ENCODE results near the gene ZFYVE28. TPM values are rescaled to one million over a fixed set of nuclear protein-coding genes. Genes with fewer than 3 reads are reported as not detected.

The ZFYVE28 gene
- total RNA-seq, 2 experiments from 2014 or later = 19.7 to 20.0 TPM

DNA sequence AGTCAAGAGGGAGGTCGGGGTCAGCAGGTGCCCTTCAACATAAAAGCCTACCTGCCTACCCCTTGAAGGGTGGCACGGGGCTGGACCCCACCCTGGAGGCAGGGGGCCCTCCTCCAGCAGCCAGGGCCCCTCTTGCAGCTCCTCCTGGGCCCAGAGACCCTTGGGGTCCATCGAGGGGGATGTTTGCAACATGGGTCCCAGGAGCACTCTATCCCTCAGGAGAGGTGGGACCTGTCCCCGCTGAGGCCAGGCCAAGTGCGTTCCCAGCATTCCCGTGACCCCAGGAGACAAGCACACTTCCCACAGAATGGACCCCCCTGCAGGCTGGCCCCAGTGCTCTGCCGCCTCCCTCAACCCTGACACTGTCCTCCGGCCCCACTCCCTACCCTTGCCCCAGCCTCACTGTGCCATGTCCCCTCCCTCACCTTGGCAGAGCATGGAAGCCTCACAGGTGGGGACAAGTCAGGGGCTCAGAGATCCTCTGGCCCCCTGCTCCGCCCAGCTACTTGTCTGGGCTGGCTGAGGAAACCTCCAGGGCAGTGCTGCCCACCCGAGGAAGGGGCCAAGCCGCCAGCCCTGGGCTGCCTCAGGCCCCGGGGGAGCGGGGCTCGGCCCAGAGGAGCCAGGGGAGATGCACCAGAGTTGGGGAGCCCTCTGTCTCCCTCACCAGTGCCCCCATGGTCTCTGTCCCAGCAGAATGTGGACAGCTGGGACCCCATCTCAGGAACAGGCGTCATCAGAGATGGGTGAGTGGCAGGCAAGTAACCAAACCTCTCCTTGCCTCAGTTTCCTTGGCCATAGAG, 158.7 kb downstream of the ZFYVE28 start:
- intact Hi-C loops (cut with micrococcal nuclease) = no loop called here
- CTCF ChIA-PET = interaction anchor here (1.0 to 1.3 kb wide), 2 partner anchors 153 to 203 kb away, joined by 3 read pairs; no protein-coding TSS in a partner anchor
- Mint-ChIP-seq H3K4me3 (no peak overlapping the region), H3K27me3 (no peaks in the 10 kb centered on the region), H3K4me1 (ENCODE audit: low read depth) (peaks cover 3% of the 10 kb centered on the region), H3K27ac (no peak overlapping the region), H3K9me3 (no peaks in the 10 kb centered on the region), H3K36me3 (no peaks in the 10 kb centered on the region)
- DNase-seq = peak; percentile 8
- POLR2A ChIA-PET = interaction anchor here (0.7 kb wide), 1 partner anchor 30 kb away, joined by 4 read pairs; no protein-coding TSS in a partner anchor

- no peak overlapping the region for H3K27ac Mint-ChIP-seq
- intact Hi-C loops (cut with micrococcal nuclease) = no loop called here
- DNase-seq = peak; percentile 6
- no peaks in the 10 kb centered on the region for H3K9me3 Mint-ChIP-seq
- peaks cover under 1% of the 10 kb centered on the region for H3K36me3 Mint-ChIP-seq
- peaks cover 3% of the 10 kb centered on the region for H3K4me1 Mint-ChIP-seq (ENCODE audit: low read depth)
- POLR2A ChIA-PET = no interaction called here
- CTCF ChIA-PET = no interaction called here
- H3K4me3 Mint-ChIP-seq = no peak overlapping the region
- H3K27me3 Mint-ChIP-seq = no peaks in the 10 kb centered on the region
Measured at GRCh38 chr4:2259036-2259540, 159.4 kb downstream of the ZFYVE28 start.

GRCh38 chr4:2258091-2259035, 160.1 kb downstream of the ZFYVE28 start:
- ChIA-PET POLR2A (no interaction called here), CTCF (interaction anchor here (0.9 to 1.5 kb wide), 2 partner anchors 16 to 155 kb away, joined by 3 read pairs; no protein-coding TSS in a partner anchor)
- DNase-seq = peak; percentile 8
- Mint-ChIP-seq H3K9me3 (no peaks in the 10 kb centered on the region), H3K27ac (no peak overlapping the region), H3K4me1 (ENCODE audit: low read depth) (peaks cover 3% of the 10 kb centered on the region), H3K36me3 (peaks cover 1% of the 10 kb centered on the region), H3K27me3 (no peaks in the 10 kb centered on the region), H3K4me3 (no peak overlapping the region)
- intact Hi-C loops (cut with micrococcal nuclease) = no loop called here

GRCh38 chr4:2257361-2258081, 160.9 kb downstream of the ZFYVE28 start:
- Mint-ChIP-seq H3K27ac (no peak overlapping the region), H3K4me3 (no peak overlapping the region), H3K27me3 (no peaks in the 10 kb centered on the region), H3K9me3 (no peaks in the 10 kb centered on the region), H3K36me3 (peaks cover 1% of the 10 kb centered on the region), H3K4me1 (ENCODE audit: low read depth) (peaks cover 3% of the 10 kb centered on the region)
- peak; percentile 5 for DNase-seq
- POLR2A ChIA-PET = no interaction called here
- CTCF ChIA-PET = interaction anchor here (0.9 to 1.5 kb wide), 2 partner anchors 15 to 156 kb away, joined by 3 read pairs; no protein-coding TSS in a partner anchor
- intact Hi-C loops (cut with micrococcal nuclease) = no loop called here

DNA sequence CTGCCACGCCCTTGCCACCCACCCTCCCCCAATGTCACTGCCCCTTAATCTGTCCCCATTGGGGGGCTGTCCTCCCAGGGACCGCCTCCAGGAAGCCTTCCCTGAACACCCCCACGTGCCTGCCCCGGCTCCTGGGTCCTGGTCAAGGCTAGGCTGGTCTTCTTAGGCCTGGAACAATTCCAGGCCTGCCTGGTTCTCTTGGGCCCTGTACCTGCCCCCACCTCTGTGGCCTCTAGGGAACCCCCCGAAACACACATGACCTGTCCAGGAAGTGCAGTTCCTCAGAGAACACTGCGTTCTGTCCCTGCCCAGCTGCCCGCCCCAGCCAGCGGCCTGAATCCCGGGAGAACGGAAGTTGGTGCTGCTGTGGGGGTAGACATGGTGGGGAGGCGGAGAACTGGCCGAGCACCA, 161.7 kb downstream of the ZFYVE28 start:
- ChIA-PET CTCF (interaction anchor here (1.5 kb wide), 1 partner anchor 157 kb away, joined by 3 read pairs; no protein-coding TSS in a partner anchor), POLR2A (no interaction called here)
- Mint-ChIP-seq H3K4me3 (no peak overlapping the region), H3K27me3 (no peaks in the 10 kb centered on the region), H3K4me1 (ENCODE audit: low read depth) (peaks cover 3% of the 10 kb centered on the region), H3K9me3 (no peaks in the 10 kb centered on the region), H3K36me3 (peaks cover 1% of the 10 kb centered on the region), H3K27ac (no peak overlapping the region)
- DNase-seq = peak; percentile 6
- intact Hi-C loops (cut with micrococcal nuclease) = no loop called here

DNA sequence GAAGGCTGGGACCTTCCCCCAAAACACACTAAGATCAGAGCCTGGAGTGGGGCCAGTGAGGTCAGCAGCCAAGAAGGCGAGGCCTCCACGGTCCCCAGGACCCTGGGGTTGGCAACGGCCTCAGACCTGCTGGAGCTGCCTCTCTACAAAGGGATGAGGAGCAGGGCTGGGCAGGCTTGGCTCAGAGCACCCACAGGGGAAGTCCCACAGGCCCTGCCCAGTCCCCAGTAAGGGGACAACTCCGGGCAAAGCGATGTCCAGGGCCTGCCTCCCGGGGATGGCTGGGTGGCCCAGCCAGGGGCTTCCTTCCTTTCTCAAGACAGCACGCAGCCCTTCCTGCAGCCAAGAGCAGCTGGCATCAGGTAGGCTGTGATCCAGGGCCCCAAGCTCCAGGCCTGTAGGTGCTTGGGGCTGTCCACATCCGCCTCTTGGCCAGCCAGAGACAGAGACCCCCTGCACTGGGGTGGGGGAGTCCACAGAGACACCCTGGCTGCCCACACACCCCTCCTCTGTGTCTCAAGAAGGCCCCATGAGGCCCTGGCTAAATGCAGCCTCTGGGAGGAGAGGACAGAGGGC, 162.2 kb downstream of the ZFYVE28 start:
- peak; percentile 7 for DNase-seq

DNA sequence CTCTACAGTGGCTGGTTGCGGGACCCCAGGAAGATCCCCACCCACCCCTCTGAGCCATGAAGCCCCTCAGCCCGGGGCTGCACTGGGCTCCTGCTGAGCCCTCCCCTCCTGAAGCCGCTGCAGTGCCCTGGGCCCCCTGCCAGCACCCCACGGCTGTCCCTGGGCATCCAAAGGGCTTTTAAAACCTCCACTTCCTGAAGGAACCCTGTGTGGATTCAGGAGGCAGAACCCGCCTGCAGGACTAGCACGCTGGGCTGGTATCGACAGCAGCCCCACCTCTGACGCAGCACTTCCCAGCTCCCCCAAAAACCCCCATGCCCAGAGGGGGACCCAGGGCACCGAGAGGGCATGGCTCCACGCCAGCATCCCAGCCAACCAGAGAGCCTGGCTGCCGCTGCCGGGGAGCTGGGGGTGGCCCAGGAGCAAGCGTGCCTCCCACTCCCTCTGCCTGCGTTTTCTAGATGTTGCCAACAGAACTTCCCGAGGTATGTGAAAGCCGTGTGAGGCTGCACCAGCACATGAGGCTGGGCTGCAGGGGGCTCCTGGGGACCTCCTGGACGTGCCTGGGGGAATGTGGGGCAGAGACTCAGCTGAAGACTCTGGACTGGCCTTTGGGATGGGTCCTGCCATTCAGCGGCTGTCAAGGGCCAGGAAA, 162.8 kb downstream of the ZFYVE28 start:
- H3K27me3 Mint-ChIP-seq = no peaks in the 10 kb centered on the region
- ChIA-PET CTCF (no interaction called here), POLR2A (no interaction called here)
- no peaks in the 10 kb centered on the region for H3K9me3 Mint-ChIP-seq
- peak; percentile 6 for DNase-seq
- intact Hi-C loops (cut with micrococcal nuclease) = no loop called here
- H3K4me1 Mint-ChIP-seq (ENCODE audit: low read depth) = peaks cover 3% of the 10 kb centered on the region
- H3K36me3 Mint-ChIP-seq = peaks cover 1% of the 10 kb centered on the region
- no peak overlapping the region for H3K4me3 Mint-ChIP-seq
- H3K27ac Mint-ChIP-seq = no peak overlapping the region

More for the DNA sequence above, 162.2 kb downstream of the ZFYVE28 start:
- Mint-ChIP-seq H3K4me3 (no peak overlapping the region), H3K27me3 (no peaks in the 10 kb centered on the region), H3K36me3 (peaks cover 1% of the 10 kb centered on the region), H3K27ac (no peak overlapping the region), H3K9me3 (no peaks in the 10 kb centered on the region), H3K4me1 (ENCODE audit: low read depth) (peaks cover 3% of the 10 kb centered on the region)
- CTCF ChIA-PET = no interaction called here
- intact Hi-C loops (cut with micrococcal nuclease) = no loop called here
- POLR2A ChIA-PET = no interaction called here

DNA sequence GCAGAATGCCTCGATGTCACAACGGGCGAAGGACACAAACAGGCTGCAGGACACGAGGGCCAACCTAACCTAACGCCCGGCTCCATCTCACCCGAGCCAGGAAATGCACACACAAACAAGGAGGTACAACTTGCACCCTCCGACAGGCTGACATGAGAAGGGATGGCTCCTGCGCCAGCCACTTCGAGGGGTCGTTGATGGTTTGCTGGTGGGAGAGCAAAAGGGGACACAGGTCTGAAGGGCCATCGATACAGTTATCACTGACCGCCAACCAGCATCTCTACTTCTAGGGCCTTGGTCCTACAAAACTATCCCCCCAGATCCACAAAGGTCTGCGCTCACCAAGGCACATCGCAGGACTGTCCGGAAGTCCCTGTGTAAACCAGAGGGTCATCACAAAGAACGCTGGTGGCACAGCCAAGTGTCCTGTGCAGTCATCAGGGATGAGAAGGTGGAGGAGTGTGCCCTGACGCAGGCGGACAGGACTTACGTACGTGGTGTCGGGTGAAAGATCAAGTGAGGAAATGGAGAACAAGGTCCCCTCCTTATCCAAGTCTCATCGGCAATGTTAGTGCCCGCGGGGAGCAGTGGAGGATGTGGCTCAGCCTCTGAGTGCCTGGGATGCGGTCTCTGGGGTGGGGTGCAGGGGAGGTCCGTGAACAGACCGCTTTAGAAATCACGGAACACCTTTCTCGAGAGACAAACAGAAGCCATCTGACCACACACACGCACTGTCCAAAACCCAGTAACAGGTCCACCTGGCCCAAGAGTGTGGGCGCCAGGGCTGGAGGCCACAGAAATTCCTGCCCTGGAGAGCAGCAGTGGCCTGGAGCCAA, 163.6 kb downstream of the ZFYVE28 start:
- Mint-ChIP-seq H3K4me1 (ENCODE audit: low read depth) (no peaks in the 10 kb centered on the region), H3K36me3 (peaks cover 1% of the 10 kb centered on the region), H3K9me3 (no peaks in the 10 kb centered on the region), H3K27me3 (no peaks in the 10 kb centered on the region), H3K4me3 (no peak overlapping the region), H3K27ac (no peak overlapping the region)
- POLR2A ChIA-PET = no interaction called here
- CTCF ChIA-PET = no interaction called here
- DNase-seq = peak; percentile 7
- intact Hi-C loops (cut with micrococcal nuclease) = no loop called here

DNA sequence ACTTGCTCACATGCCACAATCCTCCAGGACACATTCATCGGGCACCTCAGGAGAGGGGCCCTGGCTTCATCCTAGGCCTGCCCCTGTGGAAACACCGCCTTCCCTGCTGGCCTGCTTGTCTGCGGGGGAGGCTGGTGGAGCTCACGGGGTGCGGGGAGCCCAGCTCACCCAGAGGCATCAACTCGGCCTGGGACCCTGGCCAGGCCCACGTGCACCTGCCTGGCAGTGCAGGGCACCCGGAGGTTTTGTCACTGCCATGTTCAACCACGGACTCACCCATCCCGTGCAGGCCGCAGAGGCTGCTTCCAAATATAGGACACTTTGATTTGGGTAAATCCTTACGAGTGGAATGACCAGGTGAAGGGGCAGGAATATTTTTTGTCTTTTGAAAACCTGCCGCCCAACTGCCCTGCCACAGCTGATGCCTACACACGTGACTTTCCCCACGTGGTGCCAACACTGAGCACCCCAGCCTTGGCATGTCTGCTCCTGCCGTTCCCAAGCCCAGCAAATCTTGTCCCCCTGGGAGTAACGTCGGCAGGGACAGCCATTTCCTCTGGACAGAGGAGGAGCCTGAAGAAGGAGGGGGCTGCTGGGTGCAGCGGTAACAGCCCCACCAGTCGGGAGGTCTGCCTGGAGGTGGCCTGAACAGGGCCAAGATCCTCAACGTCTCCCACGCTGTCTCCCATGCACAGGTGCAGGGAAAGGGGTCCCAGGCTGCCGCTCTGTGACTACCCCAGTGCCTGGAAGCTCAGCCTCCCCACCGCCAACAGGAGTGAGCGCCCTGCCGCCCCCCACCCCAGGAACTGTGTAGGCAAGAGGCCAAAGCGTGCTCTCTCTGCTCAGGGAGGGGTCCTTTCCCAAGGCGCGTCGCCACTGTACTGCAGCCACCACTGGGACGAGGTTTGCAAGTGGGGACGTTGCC, 165.0 kb downstream of the ZFYVE28 start:
- H3K9me3 Mint-ChIP-seq = no peaks in the 10 kb centered on the region
- H3K4me3 Mint-ChIP-seq = no peak overlapping the region
- DNase-seq = peak; percentile 5
- intact Hi-C loops (cut with micrococcal nuclease) = no loop called here
- ChIA-PET POLR2A (no interaction called here), CTCF (no interaction called here)
- H3K36me3 Mint-ChIP-seq = peaks cover 1% of the 10 kb centered on the region
- H3K4me1 Mint-ChIP-seq (ENCODE audit: low read depth) = no peaks in the 10 kb centered on the region
- no peaks in the 10 kb centered on the region for H3K27me3 Mint-ChIP-seq
- no peak overlapping the region for H3K27ac Mint-ChIP-seq
